Heart right ventricle (tissue), 16 donors: ENCODE data around the gene ATP2A1. TPM values are rescaled to one million over a fixed set of nuclear protein-coding genes. Genes with fewer than 3 reads are reported as not detected.

Source experiments
- ATAC-seq, 8 donors: fragments of 200-7000 bp; cut with Tn5 transposase; one replicate each; pipeline ENCODE4 v1.9.1; 2020; ENCODE audit warnings: mild to moderate bottlenecking in 8 of 8, moderate library complexity in 8 of 8, moderate number of reproducible peaks in 1 of 8
- DNase-seq, 2 donors: peaks; one replicate each; pipeline ENCODE4 v3.0.0-alpha.2; 2020
- H3K27ac ChIP-seq, 10 donors: fragments of 200-600 bp; sonication (generic) in 2 of 10; one replicate each; pipeline versions ENCODE4 v1.5.0 to v1.8.0; 2020 to 2022; ENCODE audit warnings: mild to moderate bottlenecking in 3 of 10
- H3K27me3 ChIP-seq, 7 donors: fragments of 200-600 bp; one replicate each; pipeline ENCODE4 v1.8.0; 2021 to 2022; ENCODE audit warnings: mild to moderate bottlenecking in 2 of 7
- H3K36me3 ChIP-seq, 9 donors: fragments of 200-600 bp; sonication (generic) in 1 of 9; one replicate each; pipeline versions ENCODE4 v1.5.0 to v1.8.0; 2020 to 2022; ENCODE audit warnings: mild to moderate bottlenecking in 2 of 9
- H3K4me1 ChIP-seq, 9 donors: fragments of 200-600 bp; sonication (generic) in 1 of 9; one replicate each; pipeline versions ENCODE4 v1.5.0 to v1.8.0; 2020 to 2022; ENCODE audit warnings: mild to moderate bottlenecking in 4 of 9
- H3K4me3 ChIP-seq, 10 donors: fragments of 200-600 bp; sonication (generic) in 2 of 10; one replicate each; pipeline versions ENCODE4 v1.5.0 to v1.8.0; 2020 to 2022; ENCODE audit warnings: mild to moderate bottlenecking in 7 of 10, moderate library complexity in 2 of 10
- H3K9me3 ChIP-seq, 11 donors: fragments of 200-600 bp in 10 of 11; sonication (generic) in 2 of 11; one replicate each; pipeline versions ENCODE4 v1.5.0 to v1.8.0; 2013 to 2022; ENCODE audit warnings: mild to moderate bottlenecking in 2 of 11, control low read depth in 1 of 11, moderate library complexity in 1 of 11
- CTCF ChIP-seq, 9 donors: fragments of 200-600 bp; sonication (generic) in 2 of 9; IDR thresholded peaks; one replicate each; pipeline versions ENCODE4 v1.5.0 to v1.8.0; 2021 to 2022; ENCODE audit warnings: antibody characterized with exemption in 9 of 9, mild to moderate bottlenecking in 5 of 9, moderate library complexity in 1 of 9
- WGBS, 2 donors: extraction: QIAGEN DNeasy Blood & Tissue Kit; methylation state at CpG; one replicate each; pipeline ENCODE4 v1.1.7; 2013; ENCODE audit warnings: inconsistent platforms in 1 of 2; 5-methylcytosine and 5-hydroxymethylcytosine counted together
- intact Hi-C, 10 donors: fragments of 100-400 bp; cut with DNase I; formaldehyde crosslinking; loops; one replicate each; pipeline versions ENCODE4 v1.11.1 to v1.14.2; 2022
- polyA plus RNA-seq, 2 donors: library from polyadenylated mRNA; stranded (reverse); fragments of 200-250 nt; gene quantifications; one replicate each; pipeline ENCODE4 v1.2.3, GENCODE V29; 2013
- total RNA-seq, 10 donors: library from RNA; stranded (reverse); fragmentation: NEBNext Ultra II Directional in 3 of 10; extraction: Animal tissue kit (Norgen Biotek cat#: 25700) in 3 of 10; gene quantifications; one replicate each; pipeline versions ENCODE4 v1.2.1 to v1.2.4, GENCODE V29; 2021 to 2023
- donor health status: Arrhythmogenic right ventricular cardiomyopathy.
- donor health status: ischemic (EF 13 %, LVEDD 7.1; RV severe dilation, severe dysfunction).
- donor health status: healthy with polysubstance abuse.
- donor health status: DM: no; HTN: yes; CAD: no.
- donor health status: DM: no; HTN: no; CAD: no.
- donor health status: ischemic (EF 25% LVEDD 6.9; RV normal size, moderate dysfunction).
- donor health status: ischemic (EF 25% LVEDD 5.7; RV mildly dilated, moderate dysfunction).
- donor health status: healthy.
- donor health status: DM: yes; HTN: yes; CAD: no.
- donor health status: Ischemic cardiomyopathy.
- donor health status: ischemic (EF 35%, LVEDD 5.7; RV mildly dilated, moderate dysfunction).
- donor health status: nonischemic (EF 11% LVEDD 7.7; RV severe dilation, severe dysfunction).
- donor health status: DM: yes; HTN: yes; CAD: no.
- donor health status: PGD.
- donor health status: ischemic (EF 29% LVEDD 5.4; RV normal size, mild dysfunction).
- donor health status: nonischemic (EF 23%, LVEDD 6.1; RV moderate dilation, normal function).

The ATP2A1 gene
- total and polyA plus RNA-seq, 12 donors, result 0.13 to 1.0 (median 0.23) TPM

- Histone ChIP-seq H3K4me3 (no peak overlapping the region), H3K27me3 (no peaks in the 10 kb centered on the region), H3K9me3 (no peaks in the 10 kb centered on the region), H3K27ac (no peak overlapping the region), H3K4me1 (no peaks in the 10 kb centered on the region), H3K36me3 (peaks cover 0 to 100% (median 35%) of the 10 kb centered on the region in 9 donors)
- WGBS, 2 donors, result 88 to 91% methylated on average over 19 of the region's 19 CpGs
- no peak for TF ChIP-seq CTCF (IDR thresholded peaks at IDR 0.05)
- DNase-seq (no peak), ATAC-seq (peak in 1 of 8 donors; percentile 17)
- intact Hi-C loops, result no loop called here
Observed at GRCh38 chr16:28910086-28911031, 32.1 kb downstream of the ATP2A1 start.

- DNase-seq (no peak), ATAC-seq (no peak)
- peaks cover 0 to 100% (median 36%) of the 10 kb centered on the region in 9 donors for H3K36me3 ChIP-seq
- H3K27ac ChIP-seq, result no peak overlapping the region
- 90 to 91% methylated on average over 12 of the region's 12 CpGs for WGBS, 2 donors
- TF ChIP-seq CTCF (IDR thresholded peaks at IDR 0.05), result no peak
- no peaks in the 10 kb centered on the region for H3K9me3 ChIP-seq
- intact Hi-C loops, result no loop called here
- H3K4me3 ChIP-seq, result no peak overlapping the region
- no peaks in the 10 kb centered on the region for H3K27me3 ChIP-seq
- no peaks in the 10 kb centered on the region for H3K4me1 ChIP-seq
Observed at GRCh38 chr16:28912558-28912957, 34.3 kb downstream of the ATP2A1 start.

GRCh38 chr16:28913946-28914724 is 35.8 kb downstream of the ATP2A1 start:
- Histone ChIP-seq H3K27me3 (no peaks in the 10 kb centered on the region), H3K27ac (no peak overlapping the region), H3K4me1 (no peaks in the 10 kb centered on the region), H3K9me3 (no peaks in the 10 kb centered on the region), H3K36me3 (peaks cover 0 to 100% (median 43%) of the 10 kb centered on the region in 9 donors), H3K4me3 (no peak overlapping the region)
- intact Hi-C loops, result no loop called here
- ATAC-seq, result peak in 1 of 8 donors; percentile 53
- TF ChIP-seq CTCF (IDR thresholded peaks at IDR 0.05), result no peak
- WGBS, 2 donors, result 94 to 95% methylated on average over 29 of the region's 29 CpGs
- no peak for DNase-seq

- no peak for TF ChIP-seq CTCF (IDR thresholded peaks at IDR 0.05)
- DNase-seq (no peak), ATAC-seq (no peak)
- intact Hi-C loops, result no loop called here
- Histone ChIP-seq H3K4me1 (no peaks in the 10 kb centered on the region), H3K27me3 (no peaks in the 10 kb centered on the region), H3K27ac (no peak overlapping the region), H3K4me3 (no peak overlapping the region), H3K36me3 (peaks cover 0 to 99% (median 43%) of the 10 kb centered on the region in 9 donors), H3K9me3 (no peaks in the 10 kb centered on the region)
Observed at GRCh38 chr16:28915181-28915580, 36.9 kb downstream of the ATP2A1 start.
